ENCODE data around the gene ADIPOQ.
"Not testable (repeated sequence)": the region's sequence is repeated elsewhere in the genome, so short reads cannot be mapped to it uniquely, and the experiment has no call there.

ADIPOQ gene

DNA sequence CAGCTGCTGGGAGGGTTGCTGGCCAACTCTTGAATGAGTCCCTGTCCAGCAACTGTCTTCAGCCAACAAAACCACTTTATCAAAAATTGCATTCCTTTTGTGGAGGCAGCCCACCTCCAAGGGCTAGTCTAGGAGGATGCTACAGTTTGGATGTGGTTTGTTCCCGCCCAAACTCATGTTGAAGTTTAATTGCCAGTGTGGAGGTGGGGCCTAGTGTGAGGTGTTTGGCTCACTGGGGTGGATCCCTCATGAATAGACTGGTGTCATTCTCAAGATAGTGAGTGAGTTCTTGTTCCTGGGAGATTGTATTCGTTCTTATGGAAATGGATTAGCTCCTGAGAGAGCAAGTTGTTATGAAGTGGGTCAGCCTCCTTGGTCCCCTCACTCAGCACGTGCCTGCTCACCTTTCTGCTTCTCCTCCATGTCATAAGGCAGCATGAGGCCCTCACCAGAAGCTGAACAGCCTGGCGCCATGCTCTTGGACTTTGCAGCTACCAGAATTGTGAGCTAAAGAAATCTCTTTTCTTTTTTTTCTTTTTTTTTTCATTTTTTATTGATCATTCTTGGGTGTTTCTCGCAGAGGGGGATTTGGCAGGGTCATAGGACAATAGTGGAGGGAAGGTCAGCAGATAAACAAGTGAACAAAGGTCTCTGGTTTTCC is 32.0 kb upstream of the ADIPOQ start:
- no peak for DNase-seq (ENCODE audit: low read depth)
- TF ChIP-seq, protein P1, sequence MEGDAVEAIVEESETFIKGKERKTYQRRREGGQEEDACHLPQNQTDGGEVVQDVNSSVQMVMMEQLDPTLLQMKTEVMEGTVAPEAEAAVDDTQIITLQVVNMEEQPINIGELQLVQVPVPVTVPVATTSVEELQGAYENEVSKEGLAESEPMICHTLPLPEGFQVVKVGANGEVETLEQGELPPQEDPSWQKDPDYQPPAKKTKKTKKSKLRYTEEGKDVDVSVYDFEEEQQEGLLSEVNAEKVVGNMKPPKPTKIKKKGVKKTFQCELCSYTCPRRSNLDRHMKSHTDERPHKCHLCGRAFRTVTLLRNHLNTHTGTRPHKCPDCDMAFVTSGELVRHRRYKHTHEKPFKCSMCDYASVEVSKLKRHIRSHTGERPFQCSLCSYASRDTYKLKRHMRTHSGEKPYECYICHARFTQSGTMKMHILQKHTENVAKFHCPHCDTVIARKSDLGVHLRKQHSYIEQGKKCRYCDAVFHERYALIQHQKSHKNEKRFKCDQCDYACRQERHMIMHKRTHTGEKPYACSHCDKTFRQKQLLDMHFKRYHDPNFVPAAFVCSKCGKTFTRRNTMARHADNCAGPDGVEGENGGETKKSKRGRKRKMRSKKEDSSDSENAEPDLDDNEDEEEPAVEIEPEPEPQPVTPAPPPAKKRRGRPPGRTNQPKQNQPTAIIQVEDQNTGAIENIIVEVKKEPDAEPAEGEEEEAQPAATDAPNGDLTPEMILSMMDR (IDR thresholded peaks at IDR 0.05; ENCODE audit: low read length, missing control alignments), result no peak
- no peak overlapping the region for H3K4me3 ChIP-seq (replicated peaks; ENCODE audit: low read depth, low read length)

- not testable (repeated sequence) for H3K4me3 ChIP-seq (replicated peaks; ENCODE audit: low read depth, low read length); DNase-seq (ENCODE audit: low read depth)
Observed at GRCh38 chr3:186811313-186811712, 31.2 kb upstream of the ADIPOQ start.

DNA sequence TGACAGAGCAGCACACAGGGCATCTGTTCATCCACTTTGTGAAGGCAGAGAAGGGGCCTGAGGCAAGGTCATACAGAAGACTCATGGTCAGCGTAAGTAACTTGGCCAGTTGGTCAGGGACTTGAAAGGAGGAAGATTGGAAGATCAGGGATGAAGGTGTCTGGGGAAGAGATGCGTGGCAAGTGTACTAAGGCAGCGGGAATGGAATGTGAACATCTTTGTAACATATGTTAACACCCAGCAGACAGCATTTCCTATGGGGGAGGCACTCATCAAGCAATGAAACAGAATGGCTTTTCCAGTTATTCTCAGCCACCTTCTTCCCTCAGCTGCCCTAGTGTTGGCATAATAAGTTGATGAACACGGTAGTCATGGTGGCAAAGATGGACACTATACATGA is 28.4 kb upstream of the ADIPOQ start:
- TF ChIP-seq, protein P1 (IDR thresholded peaks at IDR 0.05; ENCODE audit: low read length, missing control alignments), result no peak
- DNase-seq (ENCODE audit: low read depth), result no peak

GRCh38 chr3:186815435-186815834 is 27.1 kb upstream of the ADIPOQ start:
- peak; percentile 81 for DNase-seq (ENCODE audit: low read depth)
- TF ChIP-seq, protein P1 (IDR thresholded peaks at IDR 0.05; ENCODE audit: low read length, missing control alignments), result no peak
- H3K4me3 ChIP-seq (replicated peaks; ENCODE audit: low read depth, low read length), result no peak overlapping the region

More for the DNA sequence above, 28.4 kb upstream of the ADIPOQ start:
- no peak overlapping the region for H3K4me3 ChIP-seq (replicated peaks; ENCODE audit: low read depth, low read length)

DNA sequence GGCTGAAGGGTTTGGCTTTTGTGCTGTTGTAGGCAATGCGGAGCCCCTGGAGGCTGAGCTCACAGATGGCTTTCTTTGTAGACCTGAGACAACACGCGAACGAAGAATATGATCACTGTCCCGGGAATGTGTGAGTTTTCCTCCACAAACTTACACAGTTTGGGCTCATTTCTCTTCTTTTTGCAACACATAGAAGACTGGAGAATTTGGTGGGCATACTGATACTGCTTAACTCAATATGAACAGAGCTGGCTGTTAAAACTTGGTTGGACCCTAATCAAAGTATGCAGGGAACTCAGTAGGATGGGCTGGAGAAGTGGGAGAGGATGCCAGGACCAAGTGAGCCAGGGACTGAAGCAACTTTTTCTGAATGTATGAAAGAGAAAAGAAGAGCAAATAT is 24.0 kb upstream of the ADIPOQ start:
- DNase-seq (ENCODE audit: low read depth), result no peak
- TF ChIP-seq, protein P1 (IDR thresholded peaks at IDR 0.05; ENCODE audit: low read length, missing control alignments), result no peak
- H3K4me3 ChIP-seq (replicated peaks; ENCODE audit: low read depth, low read length), result no peak overlapping the region

DNA sequence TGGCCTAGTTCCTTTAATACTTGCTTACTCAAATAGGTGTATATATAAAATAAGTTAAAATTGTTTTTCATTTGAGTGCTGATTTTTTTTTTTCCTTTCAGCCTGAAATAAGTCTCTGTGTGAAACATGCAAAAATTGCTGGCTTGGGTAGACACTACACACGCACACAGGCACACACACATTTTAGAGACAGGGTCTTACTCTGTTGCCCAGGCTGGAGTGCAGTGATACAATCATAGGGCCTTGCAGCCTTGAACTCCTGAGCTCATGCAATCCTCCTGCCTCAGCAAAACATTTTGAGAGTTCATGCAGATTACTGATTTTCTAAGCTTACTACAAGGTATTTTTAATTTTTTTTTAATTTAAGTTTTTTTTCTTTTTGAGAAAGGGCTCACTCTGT is 23.6 kb upstream of the ADIPOQ start:
- TF ChIP-seq, protein P1 (IDR thresholded peaks at IDR 0.05; ENCODE audit: low read length, missing control alignments), result no peak
- H3K4me3 ChIP-seq (replicated peaks; ENCODE audit: low read depth, low read length), result no peak overlapping the region
- DNase-seq (ENCODE audit: low read depth), result no peak

DNA sequence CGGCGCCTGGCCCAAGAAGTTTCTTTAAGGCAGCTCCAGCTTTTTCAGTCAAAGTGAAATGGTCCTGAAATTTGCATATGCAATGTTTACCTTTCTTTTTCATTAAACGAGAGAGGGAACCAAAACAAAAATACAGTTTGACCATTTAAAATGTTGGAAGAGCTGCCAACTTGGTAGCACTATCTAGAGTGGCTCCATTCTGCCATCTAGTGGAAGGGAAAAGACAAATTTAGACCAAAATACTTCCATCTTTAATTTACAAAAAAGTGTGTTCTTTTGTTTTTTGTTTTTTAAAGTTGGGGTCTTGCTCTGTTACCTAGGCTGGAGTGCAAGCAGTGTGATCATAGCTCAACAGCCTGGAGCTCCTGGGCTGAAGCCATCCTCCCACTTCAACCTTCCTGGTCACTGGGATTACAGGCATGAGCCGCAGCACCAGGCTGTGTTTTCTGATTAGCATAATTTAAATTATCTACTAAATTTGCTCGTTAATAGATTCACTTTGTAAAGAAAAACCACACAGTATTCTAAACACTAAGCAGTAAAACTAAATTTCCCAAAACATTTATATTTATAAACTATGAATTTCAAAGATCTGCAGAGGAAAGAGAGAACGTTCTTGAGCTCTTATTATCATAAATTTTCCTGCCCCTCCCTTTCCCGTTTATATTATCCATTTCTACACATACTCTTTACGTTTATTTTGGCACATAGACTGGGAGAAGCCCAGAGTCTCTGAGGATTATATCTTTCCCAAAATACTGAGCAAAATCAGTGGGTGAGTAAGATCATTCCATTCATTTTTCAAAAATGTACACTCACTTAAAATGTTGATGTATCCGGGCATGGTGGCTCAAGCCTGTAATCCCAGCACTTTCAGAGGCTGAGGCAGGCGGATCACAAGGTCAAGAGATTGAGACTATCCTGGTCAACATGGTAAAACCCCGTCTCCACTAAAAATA is 20.8 kb upstream of the ADIPOQ start:
- H3K4me3 ChIP-seq (replicated peaks; ENCODE audit: low read depth, low read length), result peak overlapping the region; percentile 33
- peak; percentile 81 for DNase-seq (ENCODE audit: low read depth)
- TF ChIP-seq, protein P1 (IDR thresholded peaks at IDR 0.05; ENCODE audit: low read length, missing control alignments), result peak; percentile 72

GRCh38 chr3:186822388-186822759 is 20.1 kb upstream of the ADIPOQ start:
- DNase-seq (ENCODE audit: low read depth), result peak; percentile 23

More at GRCh38 chr3:186822388-186822759, 20.1 kb upstream of the ADIPOQ start:
- not testable (repeated sequence) for H3K4me3 ChIP-seq (replicated peaks; ENCODE audit: low read depth, low read length)
